Mesothelial cell of epicardium (in vitro differentiated cells): ENCODE measurements around the gene TVP23A. TPM values are rescaled to one million over a fixed set of nuclear protein-coding genes. Genes with fewer than 3 reads are reported as not detected.

Experiments used
- DNase-seq, 2 experiments: peaks; one replicate each; pipeline ENCODE4 v3.0.0; 2021; ENCODE audit warnings: low spot score in 2 of 2; ENCODE audit not compliant: unreplicated experiment in 2 of 2
- H3K27ac Mint-ChIP-seq: 2 replicates; pipeline ENCODE4 v1.8.0; 2021; ENCODE audit warnings: mixed read lengths
- H3K27me3 Mint-ChIP-seq: 2 replicates; pipeline ENCODE4 v1.8.0; 2021; ENCODE audit warnings: low read depth, mixed read lengths
- H3K36me3 Mint-ChIP-seq: 2 replicates; pipeline ENCODE4 v1.8.0; 2021; ENCODE audit warnings: mixed read lengths
- H3K4me1 Mint-ChIP-seq: 2 replicates; pipeline ENCODE4 v1.8.0; 2021; ENCODE audit warnings: mixed read lengths
- H3K4me3 Mint-ChIP-seq: 2 replicates; pipeline ENCODE4 v1.8.0; 2021; ENCODE audit warnings: mild to moderate bottlenecking, moderate library complexity, mixed read lengths
- H3K9me3 Mint-ChIP-seq: 2 replicates; pipeline ENCODE4 v1.8.0; 2021; ENCODE audit warnings: mixed read lengths
- CTCF ChIP-seq: fragments of 200-600 bp; sonication (generic); IDR thresholded peaks from one replicate; pipeline ENCODE4 v1.5.0; 2021; ENCODE audit warnings: antibody characterized with exemption; ENCODE audit not compliant: unreplicated experiment
- total RNA-seq: library from RNA; stranded (reverse); gene quantifications from 3 replicates; pipeline ENCODE4 v1.2.1, GENCODE V29; 2021

TVP23A gene
- total RNA-seq, 1 donor from 2014 or later: 9.5 TPM

GRCh38 chr16:10859658-10860057 is 41.1 kb upstream of the TVP23A start:
- Mint-ChIP-seq H3K27ac (no peak overlapping the region), H3K27me3 (peaks cover 39% of the 10 kb centered on the region), H3K36me3 (no peaks in the 10 kb centered on the region), H3K4me1 (no peaks in the 10 kb centered on the region), H3K4me3 (no peak overlapping the region), H3K9me3 (no peaks in the 10 kb centered on the region)
- no peak for DNase-seq
- TF ChIP-seq CTCF: no peak

GRCh38 chr16:10859020-10859419 is 40.4 kb upstream of the TVP23A start:
- Mint-ChIP-seq H3K4me3 (no peak overlapping the region), H3K27me3 (peaks cover 35% of the 10 kb centered on the region), H3K27ac (no peak overlapping the region), H3K9me3 (no peaks in the 10 kb centered on the region), H3K4me1 (no peaks in the 10 kb centered on the region), H3K36me3 (no peaks in the 10 kb centered on the region)
- DNase-seq: no peak
- TF ChIP-seq CTCF: no peak

- no peak for TF ChIP-seq CTCF
- Mint-ChIP-seq H3K36me3 (no peaks in the 10 kb centered on the region), H3K4me1 (no peaks in the 10 kb centered on the region), H3K27ac (no peak overlapping the region), H3K27me3 (peaks cover 30% of the 10 kb centered on the region), H3K4me3 (no peak overlapping the region), H3K9me3 (peaks cover under 1% of the 10 kb centered on the region)
- DNase-seq: no peak
Observed at GRCh38 chr16:10858203-10858602, 39.6 kb upstream of the TVP23A start.

- DNase-seq: no peak
- Mint-ChIP-seq H3K27ac (no peak overlapping the region), H3K27me3 (peaks cover 11% of the 10 kb centered on the region), H3K4me3 (no peak overlapping the region), H3K36me3 (no peaks in the 10 kb centered on the region), H3K9me3 (peaks cover 4% of the 10 kb centered on the region), H3K4me1 (no peaks in the 10 kb centered on the region)
- TF ChIP-seq CTCF: no peak
Observed at GRCh38 chr16:10856042-10856441, 37.4 kb upstream of the TVP23A start.

GRCh38 chr16:10852948-10853347 is 34.4 kb upstream of the TVP23A start:
- TF ChIP-seq CTCF: no peak
- Mint-ChIP-seq H3K4me1 (no peaks in the 10 kb centered on the region), H3K27ac (no peak overlapping the region), H3K4me3 (no peak overlapping the region), H3K36me3 (no peaks in the 10 kb centered on the region), H3K27me3 (peaks cover 15% of the 10 kb centered on the region), H3K9me3 (peaks cover 4% of the 10 kb centered on the region)
- DNase-seq: no peak

- no peak for DNase-seq
- Mint-ChIP-seq H3K27me3 (peaks cover 19% of the 10 kb centered on the region), H3K9me3 (peaks cover 4% of the 10 kb centered on the region), H3K4me1 (no peaks in the 10 kb centered on the region), H3K4me3 (no peak overlapping the region), H3K27ac (no peak overlapping the region), H3K36me3 (no peaks in the 10 kb centered on the region)
- TF ChIP-seq CTCF: no peak
Observed at GRCh38 chr16:10852286-10852685, 33.7 kb upstream of the TVP23A start.
